Measurements from ENCODE around the gene UBE2D1.

UBE2D1 gene

DNA sequence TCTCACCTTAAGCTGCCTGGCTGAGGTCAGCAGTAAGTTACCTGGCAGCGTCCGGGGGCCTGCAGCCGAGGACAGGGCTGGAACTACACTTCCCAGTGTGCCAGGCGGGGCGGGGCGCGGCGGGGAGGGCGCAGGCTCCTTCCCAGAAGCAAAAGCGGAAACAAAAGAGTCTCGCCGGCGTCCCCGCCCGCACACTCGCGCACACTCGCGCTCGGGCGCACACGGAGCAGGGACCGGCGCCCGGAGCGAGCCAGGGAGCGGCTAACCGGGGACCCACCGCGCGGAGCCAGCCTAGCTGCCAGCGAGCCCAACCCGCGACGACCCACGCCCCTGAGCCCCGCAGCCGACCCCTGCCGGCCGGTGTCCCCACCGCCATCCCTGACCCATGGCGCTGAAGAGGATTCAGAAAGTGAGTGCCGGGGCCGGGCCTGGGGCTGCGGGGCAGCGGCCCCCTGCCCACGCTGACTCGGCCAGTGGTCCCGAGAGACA lies at the start of gene UBE2D1:
TSS of gene UBE2D1 (plus strand) at position 190 of the 489 bp plus-strand sequence. CDS start at position 386, 196 bp downstream.
- DNase-seq = peak; percentile 69

DNA sequence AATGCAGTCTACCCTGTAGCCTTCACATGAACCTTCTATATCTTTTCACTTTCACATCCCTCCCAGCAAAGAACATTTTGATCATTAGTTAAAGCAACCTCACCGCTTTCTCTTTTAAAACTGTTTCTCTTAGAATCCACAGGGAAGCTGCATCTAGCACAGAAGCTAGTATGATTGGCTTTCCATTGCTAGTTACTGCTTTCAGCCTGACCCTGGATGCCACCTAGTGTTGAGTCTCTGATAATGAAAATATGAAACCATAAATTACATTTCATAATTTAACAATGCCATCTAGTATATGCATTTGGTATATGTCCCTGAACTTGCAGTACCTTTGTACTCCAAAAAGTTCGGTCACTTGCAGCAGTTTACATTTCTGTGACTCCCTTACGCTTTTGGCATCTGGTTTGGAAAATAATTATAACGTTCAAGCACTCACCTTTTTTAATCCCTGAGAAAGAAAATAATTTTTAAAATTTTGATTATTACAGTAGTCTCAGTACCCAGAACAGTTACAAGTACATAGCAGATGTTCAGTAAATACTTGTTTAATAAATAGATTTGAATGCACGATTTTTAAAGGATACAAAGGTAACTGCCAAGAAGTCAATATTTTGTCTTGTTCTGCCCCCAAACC lies 43.1 kb upstream of the UBE2D1 start:
- DNase-seq = peak; percentile 62

DNA sequence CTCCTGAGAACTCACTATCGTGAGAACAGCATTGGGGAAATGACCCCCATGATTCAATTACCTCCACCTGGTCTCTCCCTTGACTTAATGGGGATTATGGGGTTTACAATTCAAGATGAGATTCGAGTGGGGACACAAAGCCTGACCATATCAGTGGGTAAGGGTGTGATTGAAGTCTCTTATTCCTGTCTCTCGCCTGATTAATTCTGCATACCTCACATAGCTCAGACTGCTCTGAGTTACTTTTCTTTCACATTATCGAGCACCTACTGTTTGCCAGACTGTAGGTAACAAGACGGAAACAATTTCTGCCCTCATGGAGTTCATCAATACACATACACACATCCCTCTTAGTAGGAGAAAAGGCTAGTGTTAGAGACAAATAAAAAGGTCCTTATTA lies 40.8 kb upstream of the UBE2D1 start:
- no peak for DNase-seq

DNA sequence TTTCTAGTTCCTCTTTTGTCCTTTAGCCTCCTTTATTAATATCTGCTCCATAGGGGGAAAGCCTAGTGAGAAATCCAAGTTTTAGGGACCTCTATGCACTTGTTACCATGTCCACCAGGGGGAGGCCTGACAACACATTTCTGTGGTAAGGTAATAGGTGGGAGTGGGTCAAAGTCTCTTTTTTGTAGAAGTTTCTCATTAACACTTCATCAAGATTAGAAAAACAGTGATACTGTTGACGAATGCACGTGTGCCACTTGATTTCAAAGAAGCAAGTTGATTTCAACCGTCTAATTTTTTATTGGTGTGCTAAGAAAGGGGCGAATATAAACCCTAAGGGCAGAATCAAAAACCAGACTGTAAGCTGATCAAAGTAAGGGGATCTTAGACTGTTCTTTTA lies 35.2 kb upstream of the UBE2D1 start:
- DNase-seq = peak; percentile 54

DNA sequence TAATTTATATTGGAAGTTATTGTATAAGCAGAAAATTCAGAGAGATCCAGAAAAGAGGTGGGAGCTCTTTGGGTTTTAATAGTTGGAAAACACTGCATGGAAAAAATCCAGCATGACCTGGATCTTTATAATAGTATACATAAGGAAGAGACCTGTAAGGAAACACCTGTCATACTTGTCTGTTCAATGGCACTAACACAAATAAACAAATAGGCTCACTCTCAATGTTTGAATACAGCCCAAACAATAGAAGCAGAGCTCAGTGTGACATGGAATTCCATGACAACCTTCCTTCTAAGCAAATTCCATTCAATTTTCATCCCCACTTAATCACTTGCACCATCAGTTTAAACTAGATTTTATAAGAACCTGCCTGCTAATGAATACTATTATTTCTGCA lies 34.1 kb upstream of the UBE2D1 start:
- DNase-seq = no peak

DNA sequence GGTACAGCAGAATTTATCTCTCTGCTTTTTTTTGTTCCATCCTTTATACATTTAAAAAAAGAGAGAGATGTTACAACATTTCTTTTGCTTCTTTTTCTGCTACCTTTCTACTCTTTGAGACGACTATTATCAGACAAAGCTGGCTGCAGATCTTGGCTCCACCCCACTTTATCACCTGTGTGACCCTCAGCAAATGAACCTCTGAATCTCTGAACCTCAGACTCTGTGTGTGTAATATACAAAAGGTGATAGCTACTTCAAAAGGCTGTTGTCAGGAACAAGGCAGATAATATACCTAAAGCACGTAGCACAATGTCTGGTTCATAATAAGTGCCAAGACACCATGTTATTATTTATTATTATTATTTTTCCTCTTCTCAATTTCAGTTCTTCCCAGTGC lies 32.6 kb upstream of the UBE2D1 start:
- DNase-seq = no peak

DNA sequence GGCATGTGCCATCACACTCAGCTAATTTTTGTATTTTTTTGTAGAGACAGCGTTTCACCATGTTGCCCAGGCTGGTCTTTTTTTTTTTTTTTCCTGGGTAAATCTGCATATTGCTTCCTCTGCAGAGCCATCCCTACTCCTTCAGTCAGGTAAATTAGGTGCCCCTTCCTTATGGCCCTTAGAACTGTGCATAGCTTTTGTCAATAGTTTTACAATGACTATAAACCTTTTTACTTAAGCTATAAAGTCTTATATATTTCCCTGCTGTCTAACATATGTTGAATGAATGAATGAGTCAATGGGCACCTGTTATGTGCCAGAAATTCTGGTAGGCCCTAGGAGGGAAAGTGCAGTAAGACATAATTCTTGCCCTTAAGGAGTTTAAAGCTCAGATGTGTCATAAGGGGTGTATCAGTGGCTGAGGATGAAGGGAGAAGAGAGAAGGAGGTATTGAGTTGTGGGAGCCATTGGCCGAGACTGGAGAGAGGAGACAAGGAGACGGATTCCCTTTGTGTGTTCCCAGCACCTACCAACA lies 30.6 kb upstream of the UBE2D1 start:
- no peak for DNase-seq

DNA sequence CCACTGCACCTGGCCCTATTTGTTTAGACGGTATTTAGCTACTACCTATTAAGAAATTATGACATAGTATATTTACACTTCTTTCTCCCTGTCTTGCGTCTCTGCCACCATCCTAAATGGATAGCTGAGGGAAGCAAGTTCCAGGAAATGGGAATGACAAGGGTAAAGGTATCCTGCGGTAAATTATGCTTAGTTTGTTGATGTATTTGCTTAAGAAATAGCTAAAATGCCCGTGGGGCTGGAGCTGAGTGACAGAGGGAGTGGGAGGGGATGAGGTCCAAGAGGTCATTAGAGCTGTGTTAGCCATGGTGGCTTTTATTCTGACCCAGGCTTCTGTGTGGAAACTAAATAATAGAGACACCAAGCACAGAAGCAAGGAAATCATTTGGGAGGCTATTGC lies 29.0 kb upstream of the UBE2D1 start:
- no peak for DNase-seq

DNA sequence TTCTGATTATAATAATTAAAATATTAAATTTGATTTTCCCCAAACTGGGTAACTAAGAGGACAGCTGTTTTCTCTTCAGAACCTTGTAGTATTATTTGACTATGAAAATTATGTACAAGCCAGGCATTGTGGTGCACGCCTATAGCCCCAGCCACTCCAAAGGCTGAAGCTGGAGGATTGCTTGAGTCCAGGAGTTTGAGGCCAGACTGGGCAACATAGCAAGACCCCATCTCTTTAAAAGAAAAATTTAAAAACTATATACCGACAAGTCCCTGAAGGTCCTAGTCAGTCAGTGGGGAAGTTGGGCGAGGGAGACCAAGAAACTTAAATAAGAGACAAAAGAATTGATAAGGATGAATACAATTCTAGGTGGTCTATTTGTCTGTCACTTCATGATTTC lies 27.1 kb upstream of the UBE2D1 start:
- DNase-seq = no peak

DNA sequence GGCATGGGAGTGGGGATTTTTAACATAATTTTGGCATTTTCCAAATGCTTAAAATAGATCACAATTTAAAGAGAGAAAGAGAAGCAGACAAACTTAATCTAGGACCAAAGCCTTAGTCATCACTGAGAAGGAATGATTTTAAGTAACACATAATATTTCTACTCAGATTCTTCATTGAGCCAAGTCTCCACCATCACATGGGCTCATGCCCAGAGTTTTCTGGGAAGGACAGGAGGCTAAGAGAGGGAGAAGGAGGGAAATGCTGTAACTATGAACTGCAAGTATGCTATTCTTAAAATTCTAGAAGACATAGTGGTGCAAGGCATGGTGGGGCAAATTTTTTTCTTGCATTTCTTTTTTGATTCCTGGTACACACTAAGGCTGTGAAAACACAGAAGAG lies 23.8 kb upstream of the UBE2D1 start:
- peak; percentile 14 for DNase-seq

DNA sequence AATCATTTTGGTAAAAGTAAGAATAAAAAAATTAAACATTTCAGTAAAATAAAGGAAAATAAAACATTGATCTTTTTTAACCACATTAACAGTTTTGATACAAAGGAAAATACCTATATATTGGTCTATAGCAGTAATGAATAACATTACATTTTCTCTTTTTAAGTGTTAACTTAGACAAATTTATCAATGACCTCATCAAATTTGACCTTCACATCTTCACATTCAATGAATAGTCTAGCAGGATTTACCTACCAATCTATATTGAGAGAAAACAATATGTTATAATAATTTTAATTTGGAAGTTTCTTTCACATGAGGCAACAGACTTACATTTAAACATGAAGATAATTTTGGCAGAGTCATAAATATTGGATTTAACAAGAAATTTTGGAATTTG lies 17.9 kb upstream of the UBE2D1 start:
- DNase-seq = no peak

DNA sequence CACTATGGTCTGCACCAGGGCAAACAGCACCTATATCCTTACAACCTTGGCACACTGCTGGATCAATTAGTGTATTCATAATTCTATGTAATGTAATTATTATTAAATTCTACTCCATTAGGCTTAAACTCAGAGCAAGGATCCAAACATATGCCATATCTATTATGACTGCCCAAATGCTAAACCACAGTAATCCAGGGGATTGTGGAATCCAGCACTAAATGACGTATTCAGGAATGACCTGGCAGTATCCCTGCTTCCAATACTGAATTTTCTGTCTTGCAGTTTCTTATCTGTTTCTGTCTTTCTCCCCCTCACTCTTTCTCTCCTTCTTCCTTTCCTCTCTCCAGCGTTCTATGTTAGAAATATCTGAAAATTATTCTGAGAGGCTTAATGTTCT lies 16.5 kb upstream of the UBE2D1 start:
- peak; percentile 38 for DNase-seq

DNA sequence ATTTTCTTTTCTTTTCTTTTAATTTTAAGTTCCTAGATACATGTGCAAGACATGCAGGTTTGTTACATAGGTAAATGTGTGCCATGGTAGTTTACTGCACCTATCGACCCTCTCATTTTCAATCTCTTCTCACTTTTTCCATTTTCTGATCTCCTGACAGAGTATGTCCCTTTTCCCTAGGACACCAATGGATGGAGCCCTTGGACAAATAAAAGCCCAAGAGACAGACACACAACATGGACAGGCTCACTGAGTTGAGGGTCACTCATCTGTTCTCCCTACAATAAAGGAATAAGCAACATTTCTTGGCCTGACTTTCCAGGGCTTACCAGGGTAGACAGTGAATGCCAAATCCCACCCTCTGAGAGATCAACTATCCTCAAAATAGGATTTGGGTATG lies 15.2 kb upstream of the UBE2D1 start:
- DNase-seq = no peak

DNA sequence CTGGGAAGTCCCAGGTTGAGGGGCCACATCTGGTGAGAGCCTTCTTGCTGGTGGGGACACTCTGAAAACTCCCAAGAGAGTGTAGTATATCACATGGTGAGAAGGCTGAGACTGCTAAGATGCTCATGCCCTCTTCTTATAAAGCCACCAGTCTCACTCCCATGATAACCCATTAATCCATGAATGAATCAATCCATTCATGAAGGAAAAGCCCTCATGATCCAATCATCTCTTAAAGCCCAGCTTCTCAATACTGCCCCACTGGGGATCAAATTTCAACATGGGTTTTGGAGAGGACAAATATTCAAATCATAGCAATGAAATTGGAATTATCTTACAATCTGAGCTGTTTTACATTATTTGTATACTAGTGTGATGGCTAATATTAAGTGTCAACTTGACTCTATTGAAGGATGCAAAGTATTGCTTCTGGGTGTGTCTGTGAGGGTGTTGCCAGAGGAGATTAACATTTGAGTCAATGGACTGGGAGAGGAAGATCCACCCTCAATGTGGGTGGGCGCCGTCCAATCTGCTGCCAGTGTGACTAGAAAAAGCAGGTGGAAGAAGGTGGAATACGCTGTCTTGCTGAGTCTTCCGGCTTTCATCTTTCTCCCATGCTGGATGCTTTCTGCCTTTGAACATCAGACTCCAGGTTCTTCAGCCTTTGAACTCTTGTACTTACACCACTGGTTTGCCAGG lies 14.3 kb upstream of the UBE2D1 start:
- no peak for DNase-seq

DNA sequence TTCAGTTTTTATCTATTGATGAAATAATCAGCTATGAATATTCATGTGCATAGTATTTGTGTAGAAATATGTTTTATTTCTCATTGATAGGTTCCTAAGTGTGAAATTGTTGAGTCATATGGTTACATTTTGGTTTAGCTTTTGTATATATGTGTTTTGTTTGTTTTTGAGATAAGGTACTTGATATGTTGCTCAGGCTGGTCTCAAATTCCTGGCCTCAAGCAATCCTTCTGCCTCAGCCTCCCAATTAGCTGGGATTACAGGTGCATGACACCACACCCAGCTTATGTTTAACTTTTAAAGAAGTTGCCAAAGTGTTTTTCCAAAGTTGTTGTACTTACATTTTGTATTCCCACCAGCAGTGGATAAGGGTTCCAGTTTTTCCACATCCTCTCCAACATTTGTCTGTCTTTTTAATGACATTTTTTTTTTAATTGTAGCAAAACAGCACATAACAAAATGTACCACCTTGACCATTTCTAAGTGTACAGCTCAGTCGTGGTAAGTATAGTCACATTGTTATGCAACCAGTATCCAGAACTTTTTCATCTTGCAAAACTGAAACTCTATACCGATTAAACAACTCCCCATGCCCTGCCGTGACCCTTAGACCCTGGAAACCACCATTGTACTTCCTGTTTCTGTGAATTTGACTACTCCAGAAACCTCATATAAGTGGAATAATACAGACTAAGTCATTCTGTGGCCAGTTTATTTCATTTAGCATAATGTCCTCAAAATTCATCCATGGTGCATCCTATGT lies 12.6 kb upstream of the UBE2D1 start:
- no peak for DNase-seq

DNA sequence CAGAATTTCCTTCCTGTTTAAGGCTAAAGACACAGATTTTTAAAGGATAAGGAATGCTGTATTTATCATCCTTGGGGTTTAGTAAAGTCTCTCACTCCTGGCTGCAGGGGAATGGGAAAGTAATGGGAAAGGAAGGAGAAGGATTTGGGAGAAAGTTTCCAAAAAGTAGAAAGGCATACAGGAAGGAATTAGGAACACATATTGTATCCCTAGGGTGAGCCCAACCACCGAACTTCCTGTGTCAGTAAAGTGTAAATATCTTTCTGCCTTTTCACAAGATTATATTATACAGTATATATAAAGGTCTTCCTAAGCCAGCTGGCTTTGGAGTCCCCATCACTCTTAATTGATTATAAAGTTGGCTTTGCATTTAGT lies 12.0 kb upstream of the UBE2D1 start:
- DNase-seq = no peak

DNA sequence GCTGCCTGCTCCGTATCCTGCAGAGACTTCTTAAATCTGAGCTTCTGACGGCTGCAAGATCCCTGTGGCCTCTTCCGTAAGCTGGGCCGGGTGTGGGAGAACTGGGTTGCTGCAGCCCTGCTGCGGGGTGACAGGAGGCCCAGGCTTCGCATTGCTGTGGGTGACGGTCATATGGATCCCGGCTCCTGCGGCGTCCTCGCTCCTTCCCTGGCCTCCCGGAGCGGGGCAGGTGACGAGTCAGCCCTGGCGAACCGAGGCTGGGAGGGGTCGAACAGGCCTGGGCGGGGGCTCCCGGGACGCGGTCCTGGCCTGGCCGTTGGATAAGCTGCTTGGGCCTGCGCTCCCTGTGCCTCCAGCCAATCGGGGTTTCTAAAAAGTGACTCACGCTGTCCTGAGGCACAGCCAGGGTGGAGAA lies 7.8 kb upstream of the UBE2D1 start:
- peak; percentile 68 for DNase-seq

DNA sequence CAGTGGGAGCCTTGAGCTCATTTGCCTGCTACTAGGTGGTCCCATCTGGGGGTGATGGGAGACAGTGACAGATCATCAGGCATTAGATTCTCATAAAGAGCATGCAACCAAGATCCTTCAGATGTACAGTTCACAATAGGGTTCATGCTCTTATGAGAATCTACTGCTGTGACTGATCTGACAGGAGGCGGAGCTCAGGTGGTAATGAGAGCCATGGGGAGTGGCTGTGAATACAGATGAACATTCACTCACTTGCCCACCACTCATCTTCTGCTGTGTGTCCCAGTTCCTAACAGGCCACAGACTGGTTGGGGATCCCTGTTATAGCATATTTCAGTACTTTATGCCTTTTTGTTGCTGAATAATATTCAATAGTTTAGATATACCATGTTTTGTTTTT lies 6.6 kb upstream of the UBE2D1 start:
- no peak for DNase-seq

DNA sequence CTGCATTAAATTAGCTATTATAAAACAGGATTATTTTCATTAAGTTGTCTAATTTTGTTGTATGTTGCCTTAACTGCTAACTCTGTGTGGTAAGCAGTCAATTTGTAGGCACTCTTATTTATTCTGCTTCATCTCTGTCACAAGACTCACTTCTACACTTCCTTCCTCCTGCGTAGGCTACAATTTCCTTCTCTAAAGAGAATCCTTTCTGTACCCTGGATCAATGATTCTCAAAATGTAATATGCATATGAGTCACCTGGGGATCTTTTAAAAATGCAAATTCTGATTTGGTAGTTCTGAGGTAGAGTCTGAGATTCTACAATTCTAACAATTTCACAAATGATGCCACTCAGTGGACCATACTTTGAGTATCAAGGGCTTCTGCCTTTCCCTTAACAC lies 4.4 kb upstream of the UBE2D1 start:
- DNase-seq = no peak

DNA sequence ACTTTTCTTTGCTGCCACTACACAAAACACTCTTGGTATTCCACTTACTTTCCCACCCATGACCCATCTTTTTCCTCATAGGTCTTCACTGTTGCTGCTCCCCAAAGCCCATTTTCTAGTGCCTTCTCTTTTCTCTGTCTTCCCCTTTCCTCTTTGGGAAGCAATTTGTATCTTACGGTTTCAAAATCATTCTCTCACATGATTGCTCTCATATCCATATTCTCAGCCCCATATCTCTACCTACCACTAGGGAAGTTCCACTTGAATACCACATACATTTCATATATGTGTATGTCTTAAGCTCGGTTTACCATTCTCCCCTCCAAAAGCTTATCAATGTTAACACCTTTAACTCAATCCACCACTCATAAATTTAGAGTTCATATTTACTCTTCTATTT lies 3.2 kb upstream of the UBE2D1 start:
- no peak for DNase-seq

DNA sequence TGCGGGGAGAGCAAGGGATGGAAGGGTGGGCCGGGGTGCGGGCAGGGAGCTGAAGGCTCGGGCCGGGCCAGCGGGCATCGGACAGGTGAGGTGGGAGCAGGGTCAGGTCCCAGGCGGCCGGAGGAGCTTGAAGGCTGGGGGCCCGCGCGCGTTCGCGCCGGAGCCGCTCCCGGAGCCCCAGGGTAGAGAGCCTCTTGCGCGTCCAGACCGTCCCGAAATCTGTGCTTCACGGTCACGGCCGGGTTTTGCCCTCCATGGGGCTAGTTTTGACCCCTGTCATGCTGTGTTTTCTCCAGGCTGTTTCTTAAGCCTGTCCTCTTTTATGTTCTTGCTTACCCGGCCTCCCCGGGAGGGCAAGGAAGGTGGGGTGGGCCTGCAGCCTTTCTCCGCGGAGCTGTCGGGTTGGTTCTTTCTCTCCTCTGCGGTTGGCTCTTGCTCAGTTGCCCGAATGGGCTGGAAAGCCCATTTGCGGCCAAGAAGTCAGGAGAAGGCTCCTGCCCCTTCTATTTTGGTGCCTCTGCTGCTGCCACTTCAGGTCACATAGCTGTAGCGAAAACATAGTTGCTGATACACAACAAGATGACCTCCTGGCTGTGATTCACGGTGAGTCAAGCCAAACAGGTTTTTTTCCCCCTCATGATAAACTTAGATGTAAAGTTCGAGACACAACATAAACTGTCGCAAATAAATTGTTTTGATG lies 650 bp downstream of the UBE2D1 start:
- DNase-seq = peak; percentile 6

DNA sequence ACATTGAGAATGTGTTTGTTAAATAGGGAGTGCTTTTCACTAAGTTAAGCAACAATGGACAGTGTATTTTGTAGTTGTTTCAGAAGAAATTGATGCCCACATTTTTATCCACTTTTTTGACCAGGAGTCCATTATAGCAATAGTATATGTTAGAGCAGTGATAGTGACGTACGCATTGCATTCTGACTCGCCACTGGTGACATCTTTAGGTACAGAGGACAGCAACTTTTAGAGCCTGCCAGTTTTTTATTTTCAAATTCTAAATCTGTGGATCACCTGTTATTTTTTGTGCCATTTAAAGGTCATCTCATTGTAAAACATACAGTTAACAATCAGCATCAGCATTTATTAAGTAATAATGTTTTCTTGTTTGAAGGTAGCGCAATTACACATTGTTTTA lies 1.4 kb downstream of the UBE2D1 start:
- DNase-seq = no peak

DNA sequence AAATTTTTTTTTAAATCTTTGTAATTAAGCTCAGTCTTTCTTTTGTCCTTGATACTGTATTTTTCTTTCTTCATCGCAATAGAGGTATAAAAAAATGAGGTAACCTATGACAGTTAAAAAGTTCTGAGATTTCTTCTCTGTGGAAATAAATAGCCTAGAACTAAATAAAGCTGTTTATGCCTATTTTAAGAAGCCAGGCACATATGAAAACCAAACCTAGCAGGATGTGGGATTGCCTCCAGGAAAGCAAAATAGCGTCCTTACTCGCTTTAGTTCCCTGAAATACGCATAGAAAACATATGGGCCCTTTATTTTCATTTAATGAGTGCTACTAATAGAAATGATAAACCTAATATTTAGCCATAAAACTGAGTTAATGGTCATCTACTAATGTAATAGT lies 6.6 kb downstream of the UBE2D1 start:
- DNase-seq = no peak

All from fibroblast of upper back skin (primary cell).